HG02623 (cell line): Measurements from ENCODE around the gene CD244.

Source experiments
- ATAC-seq: cut with Tn5 transposase; IDR thresholded peaks from one replicate; pipeline ENCODE4 v1.9.1; 2021; ENCODE audit warnings: moderate library complexity; ENCODE audit not compliant: unreplicated experiment

Gene CD244

DNA sequence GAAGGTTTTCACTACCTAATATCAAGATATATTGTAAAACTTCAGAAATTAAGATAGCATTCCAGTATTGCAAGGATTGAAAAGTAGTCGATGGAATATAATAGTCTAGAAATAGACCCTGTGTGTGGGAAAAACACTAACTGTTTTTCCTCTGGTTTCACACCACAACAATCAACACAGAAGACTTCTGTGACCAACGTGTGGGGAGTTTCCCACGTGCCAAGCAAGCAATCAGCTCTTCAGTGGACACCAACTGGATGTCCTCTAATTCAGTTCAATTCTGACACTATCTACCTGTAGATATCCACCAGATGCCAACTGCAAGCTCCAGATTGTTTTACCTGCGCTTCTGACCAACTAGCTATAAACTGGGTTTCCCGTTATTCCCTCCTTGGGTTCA, 12.1 kb downstream of the CD244 start:
- no peak for ATAC-seq

DNA sequence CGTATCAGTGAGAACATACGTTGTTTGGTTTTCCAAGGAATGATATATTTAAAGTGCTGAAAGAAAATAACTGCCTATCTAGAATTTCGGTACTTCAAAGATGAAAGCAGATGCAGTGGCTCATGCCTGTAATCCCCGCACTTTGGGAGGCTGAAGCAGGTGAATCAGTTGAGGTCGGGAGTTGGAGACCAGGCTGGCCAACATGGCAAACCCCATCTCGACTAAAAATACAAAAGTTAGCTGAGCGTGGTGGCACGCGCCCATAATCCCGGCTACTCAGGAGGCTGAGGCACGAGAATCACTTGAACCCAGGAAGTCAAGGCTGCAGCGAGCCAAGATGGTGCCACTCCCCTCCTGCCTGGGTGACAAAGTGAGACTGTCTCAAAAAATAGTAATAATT, 16.4 kb downstream of the CD244 start:
- no peak for ATAC-seq

- no peak for ATAC-seq
These were observed 18.0 kb downstream of the CD244 start for GRCh38 chr1:160844447-160845232.

DNA sequence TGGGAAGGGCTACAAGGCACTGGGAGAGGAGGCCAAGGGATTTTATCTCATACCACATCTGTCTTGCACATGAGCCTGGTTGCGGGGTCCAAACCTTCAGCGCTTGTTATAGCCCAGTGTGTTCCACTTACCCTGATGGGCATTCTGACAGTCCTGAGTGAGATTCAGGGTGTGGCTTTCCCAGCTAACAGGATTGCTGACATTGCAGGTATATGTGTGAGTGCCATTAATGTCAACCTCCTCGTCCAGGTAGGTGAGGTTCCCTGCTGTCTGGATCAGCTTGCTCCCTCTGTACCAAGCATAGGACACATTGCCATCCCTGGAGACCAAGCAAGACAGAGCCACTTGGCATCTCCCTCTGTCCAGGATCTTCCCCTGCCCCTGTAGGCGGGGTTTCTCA, 21.6 kb downstream of the CD244 start:
- no peak for ATAC-seq

GRCh38 chr1:160839746-160840145, 22.9 kb downstream of the CD244 start:
- no peak for ATAC-seq

DNA sequence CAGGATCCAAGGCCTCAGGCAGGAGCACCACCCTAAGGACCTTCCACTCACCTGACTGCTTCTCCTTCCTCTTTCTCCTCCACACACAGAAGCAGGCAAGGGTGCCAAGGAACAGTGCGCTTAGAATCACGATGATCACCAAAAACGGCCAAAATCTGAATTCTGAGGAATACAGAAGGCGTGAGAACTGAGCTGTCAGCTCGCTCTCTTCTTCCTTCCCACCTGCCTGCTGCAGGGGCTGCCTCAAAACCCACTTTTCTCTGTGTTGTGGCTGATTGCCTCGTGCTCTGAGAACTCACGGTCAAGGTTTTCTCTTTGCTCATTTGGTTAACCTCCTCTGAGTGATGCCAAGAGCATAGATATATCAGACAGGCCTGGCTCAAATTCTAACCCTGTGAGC, 23.8 kb downstream of the CD244 start:
- ATAC-seq: no peak

DNA sequence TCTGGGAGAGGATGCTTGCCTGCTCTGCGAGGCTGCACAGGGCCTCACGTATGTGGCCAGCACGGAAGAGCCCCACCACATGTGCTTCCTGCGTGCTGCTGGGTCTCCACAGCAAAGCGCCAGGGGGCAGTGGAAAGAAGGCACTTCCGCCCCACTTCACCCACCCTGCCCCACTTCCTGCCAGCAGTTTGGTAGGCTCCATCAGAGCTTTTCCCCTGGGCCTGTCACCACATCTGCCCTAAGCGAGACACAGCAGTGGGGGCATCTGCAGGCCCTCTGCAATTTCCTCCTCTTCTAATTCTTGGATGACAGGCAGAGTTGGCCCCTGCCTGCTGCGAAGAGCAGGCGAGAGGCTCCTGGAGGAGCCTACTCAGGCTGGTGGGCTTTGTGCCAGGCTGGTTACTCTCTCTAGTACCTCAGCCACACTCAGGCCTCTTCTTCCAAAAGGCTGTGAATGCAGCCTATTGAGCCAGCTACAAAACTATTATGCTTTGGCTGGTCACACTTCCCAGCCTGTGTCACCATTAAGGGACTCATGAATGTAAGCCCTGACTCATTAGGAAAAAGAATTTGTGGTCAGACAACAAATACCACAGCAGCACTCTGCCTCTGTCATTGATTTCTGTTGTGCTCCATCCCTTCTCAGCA, 25.0 kb downstream of the CD244 start:
- ATAC-seq: peak; percentile 69

GRCh38 chr1:160836981-160837557, 25.6 kb downstream of the CD244 start:
- ATAC-seq: no peak

DNA sequence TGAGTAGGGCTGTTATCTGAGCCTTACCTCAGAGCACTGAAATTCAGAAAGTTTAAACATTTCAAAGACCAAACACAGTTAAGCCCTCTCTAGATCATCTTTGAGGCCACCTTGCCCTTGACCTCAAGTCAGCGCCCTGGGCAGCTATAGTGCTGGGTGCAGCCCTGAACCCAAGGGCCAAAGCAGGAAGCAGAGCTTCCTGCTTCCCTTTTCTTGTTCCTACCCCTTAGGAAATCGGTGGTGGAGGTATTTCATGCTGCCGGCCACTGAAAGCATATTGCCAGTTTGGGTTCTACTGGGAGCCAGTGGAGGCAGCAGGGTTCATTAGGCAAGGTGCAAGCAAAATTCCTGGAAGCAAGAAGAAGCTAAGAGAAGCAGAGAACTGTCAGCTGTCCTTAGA, 26.1 kb downstream of the CD244 start:
- ATAC-seq: no peak

- no peak for ATAC-seq
These were observed 26.9 kb downstream of the CD244 start for GRCh38 chr1:160835751-160836150.

DNA sequence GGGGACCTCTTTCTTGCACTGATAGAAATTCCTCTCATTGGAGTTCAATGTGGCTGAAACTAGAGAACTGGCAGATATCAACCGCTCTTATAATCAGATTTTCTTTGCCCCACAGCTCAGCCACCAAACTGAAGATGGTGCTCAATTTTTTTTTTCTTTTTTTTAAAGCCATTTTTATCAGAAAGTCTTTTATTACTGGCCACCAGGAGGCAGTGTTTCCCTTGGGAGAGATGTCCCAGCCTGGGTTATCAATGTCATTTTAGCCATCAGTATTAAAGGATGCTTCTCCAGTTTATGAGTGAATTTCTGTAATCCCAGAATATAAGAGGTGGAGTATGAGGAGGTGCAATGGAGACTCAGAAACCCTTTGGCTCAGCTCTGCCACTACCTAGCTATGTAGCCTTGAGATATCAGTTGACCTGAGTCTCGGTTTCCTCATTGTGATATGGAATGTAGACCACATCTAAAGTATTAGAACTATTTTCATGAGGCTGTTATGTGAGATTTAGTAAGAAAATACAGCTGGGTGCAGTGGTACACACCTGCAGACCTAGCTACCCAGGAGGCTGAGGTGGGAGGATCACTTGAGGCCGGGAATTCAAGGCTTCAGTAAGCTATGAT, 27.6 kb downstream of the CD244 start:
- ATAC-seq: no peak

- no peak for ATAC-seq
These were observed 32.1 kb downstream of the CD244 start for GRCh38 chr1:160830321-160831153.

DNA sequence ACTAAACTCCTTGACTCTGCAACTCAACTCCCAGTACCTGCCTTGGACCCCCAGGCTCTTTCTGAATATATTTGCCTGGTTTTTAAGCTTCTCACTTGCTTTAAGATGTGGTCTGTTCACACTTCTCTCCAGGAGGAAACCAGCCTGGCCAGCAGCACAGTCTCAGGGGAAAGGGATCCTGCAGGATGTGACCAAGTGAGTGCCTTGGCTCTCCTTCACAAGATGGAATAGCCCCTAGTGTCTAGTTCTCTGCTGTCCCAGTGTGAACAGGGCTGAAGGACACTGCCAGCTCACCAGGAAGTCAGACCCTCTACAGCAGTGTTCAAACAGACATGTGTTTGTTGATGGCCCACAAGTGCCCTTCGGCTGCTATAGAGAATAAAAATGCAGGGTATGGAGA, 32.9 kb downstream of the CD244 start:
- no peak for ATAC-seq

DNA sequence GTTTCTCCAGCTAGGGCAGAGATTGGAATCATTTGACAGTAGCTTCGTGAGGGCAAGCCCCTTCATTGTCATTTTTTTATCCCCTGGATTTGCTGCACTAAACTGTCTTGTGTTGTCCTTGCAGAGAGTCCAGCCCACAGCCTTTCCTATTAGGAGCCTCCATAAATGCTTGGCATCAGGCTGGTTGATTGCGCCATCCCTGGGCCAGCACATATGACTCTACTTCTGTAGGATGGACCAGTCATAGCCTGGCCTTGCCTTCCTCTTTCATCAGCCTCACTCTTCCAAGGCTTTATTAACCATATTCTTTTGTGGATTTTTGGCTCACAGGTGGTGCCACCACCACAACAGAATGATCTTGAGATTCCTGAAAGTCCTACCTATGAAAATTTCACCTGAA, 35.3 kb downstream of the CD244 start:
- no peak for ATAC-seq

- ATAC-seq: no peak
These were observed 36.1 kb downstream of the CD244 start for GRCh38 chr1:160826546-160826945.

DNA sequence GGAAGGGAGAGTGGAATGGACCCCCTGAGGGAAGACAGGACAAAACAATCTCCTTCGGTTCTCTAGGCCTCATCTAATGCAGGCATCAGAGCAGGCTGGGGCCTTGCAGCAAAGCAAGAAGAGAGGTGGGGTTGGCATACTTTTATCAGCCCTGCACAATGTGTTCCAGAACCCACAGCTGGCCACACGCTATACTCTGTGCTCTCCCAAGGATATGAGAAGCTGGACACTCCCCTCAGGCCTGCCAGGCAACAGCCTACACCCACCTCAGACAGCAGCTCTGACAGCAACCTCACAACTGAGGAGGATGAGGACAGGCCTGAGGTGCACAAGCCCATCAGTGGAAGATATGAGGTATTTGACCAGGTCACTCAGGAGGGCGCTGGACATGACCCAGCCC, 39.4 kb downstream of the CD244 start:
- ATAC-seq: no peak

DNA sequence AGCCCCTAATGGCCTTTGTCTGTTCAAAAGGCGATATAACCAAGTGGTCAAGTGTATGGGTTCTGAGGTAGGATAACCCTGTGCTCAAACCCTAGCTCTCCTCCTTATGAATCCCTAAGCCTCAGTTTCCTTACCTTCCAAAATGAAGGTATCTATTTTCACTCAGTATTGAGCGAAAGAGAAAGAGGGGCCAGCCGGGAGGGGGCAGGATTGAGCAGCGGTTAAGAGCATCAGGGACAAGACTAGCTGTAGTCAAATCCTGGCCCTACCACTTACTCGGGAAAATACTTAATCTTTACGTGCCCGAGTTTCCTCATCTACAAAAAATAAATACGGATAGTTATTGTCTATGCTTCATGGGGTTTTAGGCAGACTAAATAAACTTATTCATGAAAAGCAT, 41.1 kb downstream of the CD244 start:
- ATAC-seq: no peak

DNA sequence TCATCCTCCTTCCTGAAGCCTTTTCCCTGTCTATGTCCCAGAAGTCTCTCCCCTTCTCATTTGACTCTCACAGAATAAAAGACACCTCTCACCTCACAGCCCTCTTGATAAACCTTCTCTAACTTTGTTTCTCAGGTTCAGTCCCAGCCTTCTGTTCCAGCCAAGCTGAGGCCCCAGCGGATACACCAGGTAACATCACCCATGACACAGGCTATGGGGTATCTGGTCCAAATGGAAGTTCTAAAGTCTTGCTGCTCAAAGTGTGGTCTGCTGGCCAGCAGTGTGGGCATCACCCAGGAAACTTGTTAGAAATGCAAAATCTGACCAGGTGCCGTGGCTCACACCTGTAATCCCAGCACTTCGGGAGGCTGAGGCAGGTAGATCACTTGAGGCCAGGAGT, 43.5 kb downstream of the CD244 start:
- no peak for ATAC-seq

DNA sequence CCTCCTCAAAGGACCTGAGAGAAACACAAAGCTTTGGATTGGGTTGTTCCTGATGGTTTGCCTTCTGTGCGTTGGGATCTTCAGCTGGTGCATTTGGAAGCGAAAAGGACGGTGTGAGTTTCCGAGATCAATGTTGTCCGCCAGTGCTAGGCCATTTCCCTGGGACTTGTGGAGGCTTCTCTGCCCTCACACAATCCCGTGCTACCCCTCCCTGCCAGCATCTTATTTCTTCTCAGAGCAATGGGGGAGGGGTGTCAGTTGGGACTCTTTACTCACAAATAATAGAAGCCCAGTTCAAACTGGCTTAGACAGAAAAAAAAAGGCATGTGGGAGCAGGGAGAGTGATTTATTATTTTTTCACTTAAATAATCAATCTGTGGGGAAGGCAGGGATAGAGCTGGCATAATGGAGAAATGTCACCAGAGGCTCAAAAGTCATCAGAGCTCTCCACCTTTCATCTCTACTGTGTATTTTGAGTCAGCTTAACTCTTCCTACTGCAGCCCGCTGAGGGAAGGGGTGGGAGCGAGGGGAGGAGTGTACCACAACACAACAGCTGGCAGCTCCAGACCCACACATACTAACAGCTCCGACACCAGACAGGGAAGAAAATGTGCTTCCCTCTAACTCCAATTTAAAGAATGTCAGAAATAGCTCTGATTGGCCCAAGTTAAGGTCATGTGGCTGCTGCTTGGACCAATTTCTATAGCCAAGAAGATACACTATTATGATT, 44.3 kb downstream of the CD244 start:
- no peak for ATAC-seq

DNA sequence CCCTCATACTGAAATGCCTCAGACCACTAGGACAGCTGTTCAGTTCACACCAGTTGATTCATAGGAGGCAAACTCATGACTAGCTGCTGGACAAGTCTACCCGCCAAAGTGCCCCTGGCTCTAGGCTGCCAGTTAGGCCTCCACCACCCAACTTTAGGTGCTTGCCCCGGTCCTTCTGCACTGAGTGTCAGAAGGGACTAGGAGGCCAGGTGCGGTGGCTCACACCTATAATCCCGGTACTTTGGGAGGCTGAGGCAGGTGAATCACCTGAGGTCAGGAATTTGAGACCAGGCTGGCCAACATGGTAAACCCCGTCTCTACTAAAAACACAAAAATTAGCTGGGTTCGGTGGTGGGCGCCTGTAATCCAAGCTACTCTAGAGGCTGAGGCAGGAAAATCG, 47.8 kb downstream of the CD244 start:
- ATAC-seq: no peak
